B cell (primary cell): ENCODE results near the gene HSD3B1. TPM values are rescaled to one million over a fixed set of nuclear protein-coding genes. Genes with fewer than 3 reads are reported as not detected.

Source experiments
- ATAC-seq: fragments of 200-7000 bp; cut with Tn5 transposase; one replicate; pipeline ENCODE4 v1.10.0; 2021; ENCODE audit warnings: low read depth, mild to moderate bottlenecking, moderate number of reproducible peaks, moderate library complexity
- CTCF ChIA-PET: fragments of 350-600 bp; sonication (Branson Sonifier 250); formaldehyde crosslinking; loops from one replicate; lab custom pipeline; 2021; ENCODE audit warnings: antibody characterized with exemption, inconsistent platforms; lab: Charles Lee
- POLR2A ChIA-PET: fragments of 350-600 bp; sonication (Branson Sonifier 250); formaldehyde crosslinking; loops from one replicate; lab custom pipeline; 2021; ENCODE audit warnings: antibody characterized with exemption; lab: Charles Lee
- DNase-seq: peaks from one replicate; pipeline ENCODE4 v3.0.0; 2013
- H2AFZ ChIP-seq: 2 replicates; pipeline ENCODE4 v1.6.1; 2012; ENCODE audit warnings: mild to moderate bottlenecking, low read depth, low read length; ENCODE audit not compliant: insufficient read depth, poor library complexity, severe bottlenecking
- H3K27ac ChIP-seq, 2 donors: 1 replicate in 1 of 2; 2 replicates in 1 of 2; pipeline ENCODE4 v1.5.1; 2012 to 2013; ENCODE audit warnings: low read length in 2 of 2, mild to moderate bottlenecking in 2 of 2, moderate library complexity in 1 of 2
- H3K27me3 ChIP-seq, 4 experiments: fragments of 200-600 bp in 1 of 4; sonication (generic) in 1 of 4; replicated peaks in 1 of 4; 1 replicate in 2 of 4; 2 replicates in 2 of 4; pipeline versions ENCODE4 v1.6.1 to v1.7.0; 2013 to 2016; ENCODE audit warnings: low read length in 3 of 4, mild to moderate bottlenecking in 2 of 4, mixed read lengths in 1 of 4, moderate library complexity in 1 of 4; ENCODE audit not compliant: insufficient read depth in 4 of 4, control insufficient read depth in 3 of 4; ENCODE audit errors: control extremely low read depth in 1 of 4
- H3K36me3 ChIP-seq, 2 experiments: replicated peaks in 1 of 2; 1 replicate in 1 of 2; 2 replicates in 1 of 2; pipeline versions ENCODE4 v1.6.1 to v1.7.1; 2013; ENCODE audit warnings: low read length in 1 of 2; ENCODE audit not compliant: insufficient read depth in 2 of 2, control insufficient read depth in 1 of 2; ENCODE audit errors: control extremely low read depth in 1 of 2, extremely low read depth in 1 of 2
- H3K4me1 ChIP-seq, 2 donors: fragments of 200-600 bp in 1 of 2; sonication (generic) in 1 of 2; 1 replicate in 1 of 2; 2 replicates in 1 of 2; pipeline versions ENCODE4 v1.5.1 to v1.6.1; 2013 to 2017; ENCODE audit warnings: low read length in 2 of 2; ENCODE audit not compliant: control insufficient read depth in 2 of 2, insufficient read depth in 2 of 2
- H3K4me2 ChIP-seq: replicated peaks from 2 replicates; pipeline ENCODE3; 2012; ENCODE audit warnings: mild to moderate bottlenecking, low read depth, low read length; ENCODE audit not compliant: poor library complexity, severe bottlenecking
- H3K4me3 ChIP-seq, 5 experiments: fragments of 200-600 bp in 1 of 5; sonication (generic) in 1 of 5; 1 replicate in 3 of 5; 2 replicates in 2 of 5; pipeline versions ENCODE4 v1.5.1 to v1.7.0; 2011 to 2016; ENCODE audit warnings: low read length in 4 of 5, mild to moderate bottlenecking in 4 of 5, low read depth in 2 of 5, control low read depth in 1 of 5, moderate library complexity in 1 of 5; ENCODE audit not compliant: insufficient read depth in 1 of 5; ENCODE audit errors: control extremely low read depth in 1 of 5, extremely low read depth in 1 of 5
- H3K79me2 ChIP-seq: fragments of 200-600 bp; sonication (generic); one replicate; pipeline ENCODE4 v1.6.0; 2016; ENCODE audit warnings: low read length; ENCODE audit not compliant: control insufficient read depth, insufficient read depth
- H3K9ac ChIP-seq: fragments of 200-600 bp; sonication (generic); 2 replicates; pipeline ENCODE4 v1.6.1; 2017; ENCODE audit warnings: mild to moderate bottlenecking, low read length, moderate library complexity
- H3K9me3 ChIP-seq, 3 donors: one replicate each; pipeline versions ENCODE4 v1.6.1 to v1.7.1; 2013; ENCODE audit warnings: low read length in 2 of 3; ENCODE audit not compliant: control insufficient read depth in 2 of 3, insufficient read depth in 1 of 3; ENCODE audit errors: control extremely low read depth in 1 of 3
- H4K20me1 ChIP-seq: 2 replicates; pipeline ENCODE4 v1.6.0; 2012; ENCODE audit warnings: mild to moderate bottlenecking, low read length; ENCODE audit not compliant: insufficient read depth, control insufficient read depth, poor library complexity, severe bottlenecking
- H3K27ac Mint-ChIP-seq: one replicate; pipeline ENCODE4 v1.8.0; 2021; ENCODE audit warnings: mixed read lengths
- H3K27me3 Mint-ChIP-seq: one replicate; pipeline ENCODE4 v1.8.0; 2021; ENCODE audit warnings: mixed read lengths
- H3K4me1 Mint-ChIP-seq: one replicate; pipeline ENCODE4 v1.8.0; 2021; ENCODE audit warnings: mixed read lengths
- H3K4me3 Mint-ChIP-seq: one replicate; pipeline ENCODE4 v1.8.0; 2021; ENCODE audit warnings: mixed read lengths
- H3K9me3 Mint-ChIP-seq: one replicate; pipeline ENCODE4 v1.8.0; 2022; ENCODE audit warnings: mixed read lengths; ENCODE audit not compliant: insufficient read depth
- EZH2 ChIP-seq: IDR thresholded peaks from 2 replicates; pipeline ENCODE4 v1.6.1; 2012; ENCODE audit warnings: borderline replicate concordance, low read depth, mild to moderate bottlenecking, moderate library complexity, low read length; ENCODE audit not compliant: insufficient read depth, poor library complexity, severe bottlenecking
- WGBS: methylation state at CpG from one replicate; pipeline ENCODE4 v1.1.5; 2013; ENCODE audit warnings: missing lambda C conversion rate; ENCODE audit not compliant: insufficient coverage; 5-methylcytosine and 5-hydroxymethylcytosine counted together
- intact Hi-C: fragments of 100-400 bp; cut with micrococcal nuclease; formaldehyde crosslinking; loops from one replicate; pipeline ENCODE4 v1.10.0; 2022
- polyA plus RNA-seq: library from polyadenylated mRNA; depleted of rRNA; stranded (reverse); fragments of >200 nt; gene quantifications from 2 replicates; pipeline ENCODE4 v1.2.3, GENCODE V29; 2012
- total RNA-seq, 2 donors: library from RNA; stranded (reverse); fragments of 120-200 nt in 1 of 2; gene quantifications; 1 replicate in 1 of 2; 2 replicates in 1 of 2; pipeline versions ENCODE4 v1.2.3 to v1.2.4, GENCODE V29; 2013 to 2022
- TF ChIP-seq, protein P1 (sequence below): fragments of 200-600 bp; IDR thresholded peaks from one replicate; pipeline ENCODE4 v1.8.0; 2022; ENCODE audit warnings: antibody characterized with exemption, mild to moderate bottlenecking

The HSD3B1 gene
- total and polyA plus RNA-seq, 2 donors (not counting 1 experiment from before 2014, with no cell fraction given) = not detected

DNA sequence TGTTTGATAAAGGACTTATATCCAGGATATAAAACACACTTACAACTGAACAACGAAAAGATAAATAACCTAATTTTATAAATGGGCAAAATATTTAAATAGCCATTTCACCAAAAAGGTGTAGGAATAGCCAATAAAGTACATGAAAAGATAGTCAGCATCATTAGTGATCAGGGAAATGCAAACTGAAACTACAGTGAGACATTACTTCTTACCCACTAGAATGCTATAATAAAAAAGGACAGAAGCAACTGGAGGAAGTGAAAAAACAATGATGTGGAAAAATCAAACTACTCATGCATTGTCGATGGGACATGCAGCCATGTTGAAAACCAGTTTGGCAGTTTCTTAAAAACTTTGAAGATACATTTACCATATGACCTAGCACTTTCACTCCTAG, 43.4 kb upstream of the HSD3B1 start:
- POLR2A ChIA-PET = no interaction called here
- no peak overlapping the region for H3K4me3 Mint-ChIP-seq
- no peak overlapping the region for H3K4me3 ChIP-seq
- H3K4me1 ChIP-seq = no peaks in the 10 kb centered on the region
- H3K4me1 Mint-ChIP-seq = no peaks in the 10 kb centered on the region
- WGBS = no CpG with 5 or more reads among the region's 2 CpGs
- H3K79me2 ChIP-seq = no peaks in the 10 kb centered on the region
- H4K20me1 ChIP-seq = no peaks in the 10 kb centered on the region
- no peak overlapping the region for H3K9ac ChIP-seq
- H3K9me3 ChIP-seq = no peaks in the 10 kb centered on the region
- no peak for ATAC-seq
- H3K9me3 Mint-ChIP-seq = no peaks in the 10 kb centered on the region
- H3K27ac Mint-ChIP-seq = no peak overlapping the region
- no peaks in the 10 kb centered on the region for H3K27me3 Mint-ChIP-seq
- intact Hi-C loops = no loop called here
- no peaks in the 10 kb centered on the region for H3K36me3 ChIP-seq
- no peak overlapping the region for H2AFZ ChIP-seq
- H3K27me3 ChIP-seq = no peaks in the 10 kb centered on the region
- CTCF ChIA-PET = no interaction called here
- no peak overlapping the region for H3K4me2 ChIP-seq
- no peak for TF ChIP-seq EZH2
- TF ChIP-seq, protein P1, sequence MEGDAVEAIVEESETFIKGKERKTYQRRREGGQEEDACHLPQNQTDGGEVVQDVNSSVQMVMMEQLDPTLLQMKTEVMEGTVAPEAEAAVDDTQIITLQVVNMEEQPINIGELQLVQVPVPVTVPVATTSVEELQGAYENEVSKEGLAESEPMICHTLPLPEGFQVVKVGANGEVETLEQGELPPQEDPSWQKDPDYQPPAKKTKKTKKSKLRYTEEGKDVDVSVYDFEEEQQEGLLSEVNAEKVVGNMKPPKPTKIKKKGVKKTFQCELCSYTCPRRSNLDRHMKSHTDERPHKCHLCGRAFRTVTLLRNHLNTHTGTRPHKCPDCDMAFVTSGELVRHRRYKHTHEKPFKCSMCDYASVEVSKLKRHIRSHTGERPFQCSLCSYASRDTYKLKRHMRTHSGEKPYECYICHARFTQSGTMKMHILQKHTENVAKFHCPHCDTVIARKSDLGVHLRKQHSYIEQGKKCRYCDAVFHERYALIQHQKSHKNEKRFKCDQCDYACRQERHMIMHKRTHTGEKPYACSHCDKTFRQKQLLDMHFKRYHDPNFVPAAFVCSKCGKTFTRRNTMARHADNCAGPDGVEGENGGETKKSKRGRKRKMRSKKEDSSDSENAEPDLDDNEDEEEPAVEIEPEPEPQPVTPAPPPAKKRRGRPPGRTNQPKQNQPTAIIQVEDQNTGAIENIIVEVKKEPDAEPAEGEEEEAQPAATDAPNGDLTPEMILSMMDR = no peak
- no peak for DNase-seq
- no peak overlapping the region for H3K27ac ChIP-seq

DNA sequence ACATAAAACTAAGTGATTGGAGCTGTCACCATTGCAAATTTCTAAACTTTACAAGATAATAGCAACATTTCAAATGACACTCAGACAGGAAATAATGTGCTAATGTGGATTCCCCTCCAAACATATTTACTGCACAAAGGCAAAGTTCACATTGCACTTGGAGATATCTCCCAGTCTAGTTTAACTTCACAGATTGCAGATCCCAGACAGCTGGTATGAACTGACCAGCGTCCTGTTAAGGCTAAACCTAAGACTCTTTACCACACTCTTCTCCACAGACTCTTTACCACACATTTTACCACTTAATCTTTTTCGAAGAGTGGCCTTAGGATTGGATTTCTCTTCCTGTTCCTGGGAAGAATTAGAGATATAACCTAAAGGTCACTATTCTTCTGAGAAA, 40.6 kb upstream of the HSD3B1 start:
- Histone ChIP-seq H3K27ac (no peak overlapping the region), H3K9ac (no peak overlapping the region), H3K4me1 (no peaks in the 10 kb centered on the region), H3K9me3 (no peaks in the 10 kb centered on the region), H3K36me3 (no peaks in the 10 kb centered on the region), H4K20me1 (no peaks in the 10 kb centered on the region), H3K4me2 (no peak overlapping the region), H3K27me3 (no peaks in the 10 kb centered on the region), H2AFZ (no peak overlapping the region), H3K4me3 (no peak overlapping the region), H3K79me2 (no peaks in the 10 kb centered on the region)
- TF ChIP-seq EZH2 = no peak
- TF ChIP-seq, protein P1 = no peak
- H3K9me3 Mint-ChIP-seq = no peaks in the 10 kb centered on the region
- intact Hi-C loops = no loop called here
- ChIA-PET CTCF (no interaction called here), POLR2A (no interaction called here)
- H3K27me3 Mint-ChIP-seq = peaks cover 5% of the 10 kb centered on the region
- no peak overlapping the region for H3K4me3 Mint-ChIP-seq
- DNase-seq (no peak), ATAC-seq (no peak)
- H3K4me1 Mint-ChIP-seq = no peaks in the 10 kb centered on the region
- H3K27ac Mint-ChIP-seq = no peak overlapping the region
- WGBS = 40% methylated on average over 1 of the region's 2 CpGs
